K562 (cell line): ENCODE data around the gene GNAT1. TPM values are rescaled to one million over a fixed set of nuclear protein-coding genes. Genes with fewer than 3 reads are reported as not detected.

Source experiments
- ZFP36 ChIP-seq: fragments of 150-350 bp; IDR thresholded peaks from 2 replicates; pipeline ENCODE4 v1.6.1; 2018; ENCODE audit warnings: low read length, low read depth; ENCODE audit not compliant: partially characterized antibody
- ZKSCAN3 ChIP-seq: fragments of 250-450 bp; sonication (Bioruptor Pico); IDR thresholded peaks from 2 replicates; pipeline ENCODE4 v1.4.0; 2020
- polyA plus RNA-seq, 8 experiments: library from polyadenylated mRNA; depleted of rRNA in 4 of 8; stranded (reverse) in 5 of 8; unstranded in 3 of 8; fragments of >200 nt; fragmentation: Nextera tagmentation in 2 of 8; fragmentation: Illumina TruSeq in 1 of 8; extraction: Ambion mirVana in 2 of 8; extraction: Trizol in 1 of 8; gene quantifications; 2 replicates each; pipeline versions ENCODE4 v1.2.1 to v1.2.3, GENCODE V29; 2011 to 2014; ENCODE audit warnings: inconsistent platforms in 1 of 8, missing spikeins in 1 of 8
- total RNA-seq, 7 experiments: library from RNA; depleted of rRNA in 6 of 7; stranded (reverse); fragments of >200 nt in 6 of 7; fragmentation: Illumina TruSeq in 2 of 7; extraction: Trizol in 2 of 7; gene quantifications; 2 replicates each; pipeline versions ENCODE4 v1.2.1 to v1.2.3, GENCODE V29; 2011 to 2021; ENCODE audit warnings: low replicate concordance in 1 of 7
- TF ChIP-seq, protein P1 (sequence below), 2 experiments: fragments of 450-650 bp; formaldehyde crosslinking in 1 of 2; IDR thresholded peaks; 2 replicates each; pipeline versions ENCODE4 v1.4.0 to v1.6.1; 2014 to 2020; ENCODE audit warnings: mild to moderate bottlenecking in 2 of 2, borderline replicate concordance in 1 of 2, low read depth in 1 of 2

The GNAT1 gene
- total and polyA plus RNA-seq, 9 of the 15 experiments (the other 6 are each of a cell fraction or from before 2014, with no cell fraction given) = not detected

DNA sequence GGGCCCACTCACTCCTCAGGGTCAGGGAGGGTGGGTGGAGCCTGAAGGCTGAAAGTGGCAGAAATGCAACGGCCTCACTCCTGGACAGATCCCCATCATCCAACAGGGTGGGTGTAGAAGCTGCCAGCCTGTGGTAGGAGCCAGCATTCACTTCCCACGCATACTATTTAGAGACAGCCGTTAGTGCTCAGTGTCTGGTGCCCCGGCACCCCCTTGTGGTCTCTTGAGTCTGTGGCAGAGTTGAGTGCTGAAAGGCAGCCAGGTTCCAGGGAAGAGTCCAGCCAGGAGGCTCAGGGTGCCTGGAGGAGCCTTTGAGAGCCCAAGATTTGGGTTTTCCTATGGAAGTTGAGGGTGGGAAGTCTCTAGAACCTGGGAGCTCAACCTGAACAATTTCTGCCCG lies 2.1 kb upstream of the GNAT1 start (continued):
- TF ChIP-seq, protein P1, sequence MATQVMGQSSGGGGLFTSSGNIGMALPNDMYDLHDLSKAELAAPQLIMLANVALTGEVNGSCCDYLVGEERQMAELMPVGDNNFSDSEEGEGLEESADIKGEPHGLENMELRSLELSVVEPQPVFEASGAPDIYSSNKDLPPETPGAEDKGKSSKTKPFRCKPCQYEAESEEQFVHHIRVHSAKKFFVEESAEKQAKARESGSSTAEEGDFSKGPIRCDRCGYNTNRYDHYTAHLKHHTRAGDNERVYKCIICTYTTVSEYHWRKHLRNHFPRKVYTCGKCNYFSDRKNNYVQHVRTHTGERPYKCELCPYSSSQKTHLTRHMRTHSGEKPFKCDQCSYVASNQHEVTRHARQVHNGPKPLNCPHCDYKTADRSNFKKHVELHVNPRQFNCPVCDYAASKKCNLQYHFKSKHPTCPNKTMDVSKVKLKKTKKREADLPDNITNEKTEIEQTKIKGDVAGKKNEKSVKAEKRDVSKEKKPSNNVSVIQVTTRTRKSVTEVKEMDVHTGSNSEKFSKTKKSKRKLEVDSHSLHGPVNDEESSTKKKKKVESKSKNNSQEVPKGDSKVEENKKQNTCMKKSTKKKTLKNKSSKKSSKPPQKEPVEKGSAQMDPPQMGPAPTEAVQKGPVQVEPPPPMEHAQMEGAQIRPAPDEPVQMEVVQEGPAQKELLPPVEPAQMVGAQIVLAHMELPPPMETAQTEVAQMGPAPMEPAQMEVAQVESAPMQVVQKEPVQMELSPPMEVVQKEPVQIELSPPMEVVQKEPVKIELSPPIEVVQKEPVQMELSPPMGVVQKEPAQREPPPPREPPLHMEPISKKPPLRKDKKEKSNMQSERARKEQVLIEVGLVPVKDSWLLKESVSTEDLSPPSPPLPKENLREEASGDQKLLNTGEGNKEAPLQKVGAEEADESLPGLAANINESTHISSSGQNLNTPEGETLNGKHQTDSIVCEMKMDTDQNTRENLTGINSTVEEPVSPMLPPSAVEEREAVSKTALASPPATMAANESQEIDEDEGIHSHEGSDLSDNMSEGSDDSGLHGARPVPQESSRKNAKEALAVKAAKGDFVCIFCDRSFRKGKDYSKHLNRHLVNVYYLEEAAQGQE (IDR thresholded peaks at IDR 0.05; ENCODE audit: borderline replicate concordance) = peak; percentile 82
- TF ChIP-seq, protein P1 (CRISPR knock-in tag; IDR thresholded peaks at IDR 0.05; ENCODE audit: low read depth) = no peak
- TF ChIP-seq ZFP36 (no peak), ZKSCAN3 (CRISPR knock-in tag) (no peak)
